ENCODE measurements around the gene VGLL4. TPM values are rescaled to one million over a fixed set of nuclear protein-coding genes. Genes with fewer than 3 reads are reported as not detected.

The VGLL4 gene
- total RNA-seq, 1 experiment from 2014 or later = 66.0 TPM

- H3K27ac ChIP-seq (ENCODE audit: low read length) = peak overlapping the region; percentile 95
- intact Hi-C loops (cut with micrococcal nuclease; ENCODE audit: unreplicated experiment) = no loop called here
- H3K9me3 ChIP-seq (ENCODE audit: control insufficient read depth, insufficient read depth, low read depth, low read length) = no peaks in the 10 kb centered on the region
- no peaks in the 10 kb centered on the region; the same call in 1 of the 2 replicates for H3K36me3 ChIP-seq (ENCODE audit: control insufficient read depth, insufficient read depth, low read length)
- DNase-seq (ENCODE audit: low read depth, low spot score) = no peak
- BruUV-seq (replicated peaks) = no TSS peak
- POLR2A ChIA-PET = no interaction called here
- in situ Hi-C loops (cut with HindIII; ENCODE audit: low pct_unique_long_range_greater_than_20kb, low sequenced_read_pairs) = no loop called here
- TF ChIP-seq POLR2AphosphoS5 (IDR thresholded peaks at IDR 0.05; ENCODE audit: low read depth, low read length) (no peak), TCF7L2 (IDR thresholded peaks at IDR 0.05; ENCODE audit: low read depth, low read length) (peak; percentile 24; the same call in 1 of the 2 replicates), SIN3A (IDR thresholded peaks at IDR 0.05; ENCODE audit: borderline replicate concordance, insufficient read depth, low read depth, low read length) (0 out of 2 replicates have a peak, but pooled peaks have one; percentile 32), REST (IDR thresholded peaks at IDR 0.05; ENCODE audit: insufficient read depth in 1 of 2, low read depth in 2 of 2, low read length in 1 of 2) (no peak), CTCF (IDR thresholded peaks at IDR 0.05) (no peak)
- peak; percentile 86 for ATAC-seq
- H3K4me3 ChIP-seq (ENCODE audit: low read depth in 2 of 2, low read length in 2 of 2) = peak overlapping the region; percentile 27 to 52
- CTCF ChIA-PET = no interaction called here
- H3K4me1 ChIP-seq (ENCODE audit: control insufficient read depth, insufficient read depth, low read length) = peaks cover 67% of the 10 kb centered on the region
- no peaks in the 10 kb centered on the region for H3K27me3 ChIP-seq (ENCODE audit: control insufficient read depth, insufficient read depth, low read length)
Observed at GRCh38 chr3:11582191-11582968, 61.3 kb downstream of the VGLL4 start.

GRCh38 chr3:11581237-11582190, 62.2 kb downstream of the VGLL4 start:
- intact Hi-C loops (cut with micrococcal nuclease; ENCODE audit: unreplicated experiment) (no loop called here), in situ Hi-C loops (cut with HindIII; ENCODE audit: low pct_unique_long_range_greater_than_20kb, low sequenced_read_pairs) (no loop called here)
- TF ChIP-seq REST (IDR thresholded peaks at IDR 0.05; ENCODE audit: insufficient read depth in 1 of 2, low read depth in 2 of 2, low read length in 1 of 2) (no peak), POLR2AphosphoS5 (IDR thresholded peaks at IDR 0.05; ENCODE audit: low read depth, low read length) (no peak)
- Histone ChIP-seq H3K27ac (ENCODE audit: low read length) (peak overlapping the region; percentile 95), H3K36me3 (ENCODE audit: control insufficient read depth, insufficient read depth, low read length) (no peaks in the 10 kb centered on the region; the same call in 1 of the 2 replicates), H3K9me3 (ENCODE audit: control insufficient read depth, insufficient read depth, low read depth, low read length) (no peaks in the 10 kb centered on the region), H3K27me3 (ENCODE audit: control insufficient read depth, insufficient read depth, low read length) (no peaks in the 10 kb centered on the region), H3K4me1 (ENCODE audit: control insufficient read depth, insufficient read depth, low read length) (peaks cover 64% of the 10 kb centered on the region), H3K4me3 (ENCODE audit: low read depth in 2 of 2, low read length in 2 of 2) (peak overlapping the region; percentile 27 to 52)
- peak; percentile 29 for ATAC-seq
- BruUV-seq (replicated peaks) = no TSS peak
- POLR2A ChIA-PET = interaction anchor here (0.7 to 1.2 kb wide), 2 partner anchors 18 to 19 kb away, joined by 4 to 8 read pairs; no protein-coding TSS in a partner anchor
- CTCF ChIA-PET = no interaction called here
- DNase-seq (ENCODE audit: low read depth, low spot score) = no peak
